Measurements from ENCODE around the gene CDH5. TPM values are rescaled to one million over a fixed set of nuclear protein-coding genes. Genes with fewer than 3 reads are reported as not detected.

CDH5 gene
- total RNA-seq, 6 experiments from 2014 or later = 9.0 to 25.7 (median 15.4) TPM

GRCh38 chr16:66420396-66420795, 53.9 kb downstream of the CDH5 start:
- H3K9me3 ChIP-seq = no peaks in the 10 kb centered on the region
- ATAC-seq (no peak), DNase-seq (no peak)
- intact Hi-C loops (cut with DNase I) = loop anchor here in 1 of 2 donors (10.0 kb wide), 1 partner anchor 184 kb away; the partner anchor contains the start of gene CMTM3
- H3K4me3 ChIP-seq = no peak overlapping the region
- no peak for TF ChIP-seq POLR2A (IDR thresholded peaks at IDR 0.05)
- TF ChIP-seq CTCF (IDR thresholded peaks at IDR 0.05) = no peak
- H3K27ac ChIP-seq = no peak overlapping the region
- WGBS (ENCODE audit: insufficient coverage, low coverage, low lambda C conversion rate, missing lambda C conversion rate) = 36% methylated on average over 1 of the region's 1 CpG
- no peaks in the 10 kb centered on the region for H3K4me1 ChIP-seq
- no peaks in the 10 kb centered on the region for H3K27me3 ChIP-seq
- H3K36me3 ChIP-seq = no peaks in the 10 kb centered on the region

GRCh38 chr16:66421891-66422290, 55.4 kb downstream of the CDH5 start:
- ATAC-seq = no peak
- WGBS (ENCODE audit: insufficient coverage, low coverage, low lambda C conversion rate, missing lambda C conversion rate) = 11% methylated on average over 2 of the region's 6 CpGs

GRCh38 chr16:66422366-66422765, 55.9 kb downstream of the CDH5 start:
- peaks cover 0 to under 1% (median 0%) of the 10 kb centered on the region in 4 donors for H3K4me1 ChIP-seq
- intact Hi-C loops (cut with DNase I) = loop anchor here in 1 of 2 donors (10.0 kb wide), 1 partner anchor 182 kb away; the partner anchor contains the start of gene CMTM3
- no peak for ATAC-seq
- TF ChIP-seq CTCF (IDR thresholded peaks at IDR 0.05) (no peak), POLR2A (IDR thresholded peaks at IDR 0.05) (no peak)
- WGBS (ENCODE audit: insufficient coverage, low coverage, low lambda C conversion rate, missing lambda C conversion rate) = no CpG with 5 or more reads among the region's 2 CpGs
- no peak overlapping the region for H3K4me3 ChIP-seq
- no peaks in the 10 kb centered on the region for H3K36me3 ChIP-seq
- H3K27ac ChIP-seq = no peak overlapping the region
- no peak for DNase-seq
- peaks cover 0 to 4% of the 10 kb centered on the region in 2 donors for H3K27me3 ChIP-seq
- H3K9me3 ChIP-seq = no peaks in the 10 kb centered on the region

More at GRCh38 chr16:66421891-66422290, 55.4 kb downstream of the CDH5 start:
- no peak for TF ChIP-seq CTCF (IDR thresholded peaks at IDR 0.05)
- no peak for TF ChIP-seq POLR2A (IDR thresholded peaks at IDR 0.05)
- no peak overlapping the region for H3K27ac ChIP-seq
- DNase-seq = no peak
- no peak overlapping the region for H3K4me3 ChIP-seq
- intact Hi-C loops (cut with DNase I) = loop anchor here in 1 of 2 donors (10.0 kb wide), 1 partner anchor 183 kb away; the partner anchor contains the start of gene CMTM3
- no peaks in the 10 kb centered on the region for H3K36me3 ChIP-seq
- no peaks in the 10 kb centered on the region for H3K9me3 ChIP-seq
- no peaks in the 10 kb centered on the region for H3K4me1 ChIP-seq
- peaks cover 0 to 4% of the 10 kb centered on the region in 2 donors for H3K27me3 ChIP-seq

- Histone ChIP-seq H3K27me3 (peaks cover 0 to 13% of the 10 kb centered on the region in 2 donors), H3K36me3 (no peaks in the 10 kb centered on the region), H3K9me3 (no peaks in the 10 kb centered on the region), H3K4me1 (peaks cover 0 to 3% (median 0%) of the 10 kb centered on the region in 4 donors), H3K4me3 (no peak overlapping the region), H3K27ac (no peak overlapping the region)
- DNase-seq = no peak
- intact Hi-C loops (cut with DNase I) = loop anchor here in 1 of 2 donors (10.0 kb wide), 1 partner anchor 182 kb away; the partner anchor contains the start of gene CMTM3
- no peak for ATAC-seq
- 86% methylated on average over 1 of the region's 1 CpG for WGBS (ENCODE audit: insufficient coverage, low coverage, low lambda C conversion rate, missing lambda C conversion rate)
- TF ChIP-seq CTCF (IDR thresholded peaks at IDR 0.05) = no peak
- TF ChIP-seq POLR2A (IDR thresholded peaks at IDR 0.05) = no peak
Observed at GRCh38 chr16:66423177-66423576, 56.7 kb downstream of the CDH5 start.
